Measurements from ENCODE around the gene PARD6B.

Gene PARD6B

DNA sequence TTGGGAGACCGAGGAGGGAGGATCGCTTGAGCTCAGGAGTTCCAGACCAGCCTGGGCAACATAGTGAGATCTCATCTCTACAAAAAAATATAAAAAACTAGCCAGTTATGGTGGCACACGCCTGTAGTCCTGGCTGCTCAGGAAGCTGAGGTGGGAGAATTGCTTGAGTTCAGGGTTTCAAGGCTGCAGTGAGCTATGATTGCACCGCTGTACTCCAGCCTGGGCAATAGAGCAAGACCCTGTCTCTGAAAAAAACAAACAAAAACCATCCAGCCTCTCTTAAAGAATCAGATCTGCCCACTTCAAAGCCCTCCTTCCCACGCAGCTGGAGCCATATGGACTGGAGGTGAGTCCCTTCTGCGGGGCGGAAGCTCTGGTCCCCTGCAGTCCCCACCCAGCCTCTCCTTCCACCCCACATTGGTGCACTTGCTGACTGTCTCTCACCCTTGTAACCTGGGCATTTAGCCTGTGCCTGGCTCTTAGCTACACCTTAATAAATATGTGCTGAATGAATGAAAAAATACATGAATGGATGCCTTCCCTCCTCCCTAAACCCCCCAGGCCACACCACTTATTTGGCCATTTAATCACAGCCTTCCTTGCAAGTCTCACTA, 7.2 kb upstream of the PARD6B start:
- no peak for DNase-seq
- no peak for ATAC-seq

DNA sequence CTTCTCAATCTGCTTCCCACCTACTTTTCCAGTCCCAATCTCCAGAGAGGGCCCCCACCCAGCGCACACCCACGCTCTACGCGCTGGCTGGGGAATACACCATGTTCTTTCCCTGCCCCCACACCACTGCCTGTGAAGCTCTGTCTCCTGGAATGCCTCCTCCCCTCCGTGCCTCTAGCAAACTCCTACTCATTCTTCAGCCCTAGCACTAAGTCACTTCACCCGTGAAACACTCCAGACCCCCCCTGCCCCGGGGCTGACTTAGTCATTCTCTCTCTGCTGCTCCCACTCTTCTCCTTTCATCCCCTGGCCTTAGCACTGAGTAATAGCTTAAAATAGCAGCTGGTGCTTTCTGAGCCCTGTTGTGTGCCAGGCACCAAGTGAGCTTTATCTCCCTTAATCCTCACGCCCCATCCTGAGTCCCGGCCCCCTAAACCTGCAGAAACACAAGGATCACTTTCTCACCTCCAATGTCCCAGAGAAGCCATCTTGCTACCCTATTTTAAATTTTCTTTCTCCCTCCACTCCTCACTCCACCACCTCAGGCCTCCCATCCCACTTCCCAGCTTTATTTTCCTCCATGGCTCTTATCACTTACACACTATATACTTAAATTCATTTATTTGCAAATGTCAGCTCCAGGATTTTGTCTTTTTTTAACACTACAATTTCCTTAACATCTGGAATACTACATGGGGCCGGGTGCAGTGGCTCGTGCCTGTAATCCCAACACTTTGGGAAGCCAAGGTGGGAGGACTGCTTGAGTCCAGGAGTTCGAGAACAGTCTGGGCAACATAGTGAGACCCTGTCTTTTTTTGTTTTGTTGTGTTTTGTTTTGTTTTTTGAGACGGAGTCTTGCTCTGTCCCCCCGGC, 6.3 kb upstream of the PARD6B start:
- peak; percentile 75 for DNase-seq
- ATAC-seq = peak; percentile 98

DNA sequence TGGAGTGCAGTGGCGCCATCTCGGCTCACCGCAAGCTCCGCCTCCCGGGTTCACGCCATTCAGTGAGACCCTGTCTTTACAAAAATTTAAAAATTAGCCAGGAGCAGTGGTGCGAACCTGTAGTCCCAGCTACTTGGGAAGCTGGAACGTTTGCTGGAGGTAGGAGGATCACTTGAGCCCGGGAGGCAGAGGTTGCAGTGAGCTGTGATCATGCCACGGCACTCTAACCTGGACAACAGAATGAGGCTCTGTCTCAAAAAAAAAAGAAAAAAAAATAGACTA, 5.7 kb upstream of the PARD6B start:
- DNase-seq = no peak

DNA sequence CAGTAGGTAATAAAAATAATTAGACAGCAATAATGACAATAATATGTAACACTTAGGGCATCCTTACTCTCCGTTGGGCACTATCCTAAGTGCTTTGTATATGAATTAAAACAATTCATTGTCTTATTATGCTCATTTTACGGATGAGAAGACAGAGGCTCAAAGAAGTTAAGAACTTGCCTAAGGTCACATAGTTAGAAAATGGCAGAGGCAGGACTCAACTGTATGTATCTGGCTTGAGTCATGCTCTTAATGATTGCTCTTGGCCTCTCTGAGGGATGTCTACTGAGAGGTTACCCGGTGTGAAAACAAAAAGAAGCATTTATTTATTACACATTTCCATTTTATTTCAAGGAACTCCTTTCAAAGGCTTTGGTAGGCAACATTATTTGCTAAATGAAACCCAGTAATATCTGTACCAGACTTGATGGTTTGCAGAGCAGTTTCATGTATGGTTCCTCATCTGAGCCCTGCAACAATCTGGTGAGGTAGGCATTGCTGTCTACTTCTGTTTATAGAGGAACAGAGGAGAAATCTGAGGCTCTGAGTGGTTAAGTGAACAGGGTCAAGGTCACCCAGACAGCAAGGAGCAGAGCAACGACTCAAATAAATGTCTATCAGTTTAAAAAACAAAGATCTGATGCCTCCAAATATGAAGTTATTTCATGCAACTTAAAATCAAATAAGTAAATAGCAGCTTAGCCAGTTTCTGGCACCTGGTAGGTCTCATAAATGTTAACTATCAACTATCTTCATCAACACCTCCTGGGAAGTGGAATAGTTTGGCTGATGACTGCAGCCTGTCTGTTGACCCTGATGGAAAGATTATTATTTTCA, 4.2 kb upstream of the PARD6B start:
- DNase-seq (no peak), ATAC-seq (no peak)

More for the DNA sequence above, 5.7 kb upstream of the PARD6B start:
- ATAC-seq = no peak

DNA sequence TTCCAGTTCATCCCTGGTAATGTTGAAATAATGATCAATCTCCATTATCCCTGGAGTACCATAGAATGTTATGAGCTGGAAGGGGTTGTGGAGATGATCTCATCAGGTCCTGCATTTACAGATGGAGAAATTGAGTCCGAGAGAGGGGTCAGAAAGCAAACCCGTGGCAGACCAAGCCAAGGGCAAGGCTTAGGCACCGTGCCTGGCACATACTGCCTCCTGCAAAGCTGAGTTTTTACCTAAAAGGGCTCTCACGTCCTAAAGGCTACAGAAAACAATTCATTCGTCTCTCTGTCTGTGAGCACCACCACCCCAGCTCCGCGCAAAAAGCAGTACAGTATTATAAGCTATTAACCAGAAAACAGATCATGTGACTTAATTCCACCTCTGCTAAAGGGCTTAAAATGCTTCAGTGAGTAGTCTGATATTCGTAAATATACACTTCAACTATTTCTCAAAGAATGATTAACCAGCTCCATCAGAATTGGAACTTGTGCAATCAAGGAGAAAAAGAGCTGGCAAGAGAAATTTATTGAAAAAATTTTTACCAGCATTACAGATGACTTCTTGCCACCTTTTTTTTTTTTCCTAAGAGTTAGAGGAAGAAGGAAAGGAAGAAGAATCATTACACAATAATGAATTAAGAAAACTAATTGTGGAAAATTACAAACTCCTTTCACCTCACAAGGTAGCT, 3.4 kb upstream of the PARD6B start:
- ATAC-seq (no peak), DNase-seq (no peak)

DNA sequence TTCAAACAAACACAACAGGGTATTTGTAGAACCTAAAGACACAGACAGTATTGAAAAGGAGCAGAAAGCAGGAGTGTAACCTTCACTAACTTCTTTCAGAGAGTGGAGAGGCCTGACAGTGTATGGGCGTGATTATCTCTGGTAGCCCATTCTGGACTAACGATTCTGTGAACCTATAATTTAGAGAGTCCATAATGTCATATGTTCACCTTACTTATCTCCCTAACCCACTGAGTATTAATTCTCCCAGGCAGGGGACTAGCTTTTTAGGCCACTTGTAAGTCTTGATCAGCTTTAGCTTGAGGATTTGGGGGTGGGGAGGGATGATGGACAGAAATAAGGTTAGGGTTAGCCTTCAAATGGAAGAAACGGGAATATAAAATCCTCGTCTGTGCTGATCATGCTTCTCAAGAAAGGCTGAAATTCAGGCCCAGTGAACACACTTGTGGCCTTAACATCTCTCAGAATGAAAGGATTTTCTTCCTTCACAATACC, 2.8 kb upstream of the PARD6B start:
- DNase-seq = no peak
- no peak for ATAC-seq

DNA sequence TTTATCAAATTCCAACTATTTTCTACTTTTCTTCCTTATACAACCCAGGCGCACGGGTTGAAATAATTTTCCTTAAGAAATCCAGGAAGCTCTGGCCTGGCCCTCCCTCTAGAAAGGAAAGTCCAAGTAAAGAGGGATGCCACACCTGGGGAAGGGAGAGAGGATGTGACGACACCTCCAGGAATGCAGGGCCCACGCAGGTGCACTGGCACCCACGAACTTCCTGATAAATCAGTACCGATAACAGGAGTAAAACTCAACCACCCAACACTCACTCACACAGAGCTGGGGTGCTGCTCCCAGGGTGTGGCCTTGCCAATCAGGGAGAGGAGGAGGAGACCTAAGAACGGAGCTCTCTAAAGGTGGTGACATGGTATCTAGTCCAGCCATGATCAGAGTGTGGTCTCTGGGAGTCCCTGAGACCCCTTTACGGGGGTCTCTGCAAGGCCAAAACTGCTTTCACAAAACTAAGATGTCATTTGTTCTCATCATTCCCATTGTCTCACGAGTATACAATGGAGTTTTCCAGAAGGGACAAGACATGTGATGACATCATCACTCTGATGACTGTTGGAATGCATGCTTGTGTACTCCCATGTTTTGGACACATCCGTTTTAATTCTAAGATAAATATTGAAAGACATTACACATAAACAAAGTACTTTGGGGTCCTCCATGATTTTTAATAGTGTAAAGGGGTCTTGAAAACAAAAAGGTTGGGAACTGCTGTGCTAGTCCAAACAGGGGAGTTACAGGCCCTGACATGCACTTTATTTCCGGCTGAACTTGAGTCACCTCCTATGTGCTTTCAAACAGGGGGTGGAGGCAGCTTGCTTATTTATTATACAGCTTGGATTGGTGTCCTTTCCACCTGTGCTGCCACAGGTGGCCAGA, 2.2 kb upstream of the PARD6B start:
- no peak for DNase-seq
- ATAC-seq = no peak

DNA sequence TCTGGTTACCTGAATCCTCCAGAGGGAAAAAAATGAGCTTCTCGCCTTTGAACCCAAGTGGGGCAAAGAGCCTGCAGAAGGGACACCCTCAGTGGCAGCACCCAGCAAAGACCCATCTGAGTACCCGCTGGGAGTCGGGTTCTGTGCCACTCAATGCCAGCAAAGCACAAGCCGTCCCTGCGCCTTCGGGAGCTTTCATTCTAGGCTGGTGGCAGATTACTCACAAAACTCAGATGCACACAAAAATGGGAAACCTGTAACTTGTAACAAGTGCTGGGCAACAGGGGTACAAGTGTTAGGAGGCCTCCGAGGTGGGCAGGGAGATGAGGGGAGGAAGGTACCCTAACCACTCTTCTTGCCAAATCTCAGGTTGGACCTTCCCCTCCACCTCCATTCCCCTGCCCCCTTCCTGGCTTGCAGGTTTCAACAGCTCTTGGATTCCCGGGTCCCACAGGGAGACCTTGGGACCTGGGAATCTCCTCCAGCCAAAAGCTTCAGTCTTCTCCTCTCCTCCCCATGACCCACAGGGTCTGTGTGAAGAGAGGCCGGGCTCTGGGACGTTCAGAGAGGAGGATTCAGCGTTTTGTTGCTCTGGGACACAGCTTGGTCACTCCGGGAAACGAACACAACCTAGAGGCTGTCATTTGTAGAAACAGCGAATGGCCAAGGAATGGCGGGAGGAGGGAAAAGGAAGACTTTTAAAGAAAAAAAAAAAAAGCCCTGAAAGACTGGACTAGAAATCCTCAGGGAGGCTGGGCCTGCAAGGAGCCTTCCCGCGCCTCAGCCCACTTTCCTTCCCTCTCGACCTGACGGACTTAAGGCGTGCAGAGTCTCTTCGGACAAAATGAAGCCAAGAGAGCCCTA, 1.2 kb upstream of the PARD6B start:
- no peak for DNase-seq

DNA sequence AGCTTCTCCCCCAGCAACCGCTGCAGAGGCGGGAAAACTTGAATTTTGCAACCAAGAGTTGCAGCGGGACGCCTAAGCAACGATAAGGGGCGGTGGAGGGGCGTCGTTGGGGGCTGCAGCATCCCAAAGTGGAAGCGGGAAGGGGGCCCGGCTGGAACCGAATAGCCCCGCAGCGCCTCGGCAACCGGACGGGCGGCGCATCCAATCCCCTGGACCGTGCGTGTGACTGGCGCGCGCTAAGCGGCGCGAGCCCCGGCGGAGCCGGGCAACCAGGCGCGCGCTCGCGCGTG, 670 bp upstream of the PARD6B start:
- ATAC-seq (no peak), DNase-seq (no peak)

More for the DNA sequence above, 1.2 kb upstream of the PARD6B start:
- ATAC-seq = no peak

DNA sequence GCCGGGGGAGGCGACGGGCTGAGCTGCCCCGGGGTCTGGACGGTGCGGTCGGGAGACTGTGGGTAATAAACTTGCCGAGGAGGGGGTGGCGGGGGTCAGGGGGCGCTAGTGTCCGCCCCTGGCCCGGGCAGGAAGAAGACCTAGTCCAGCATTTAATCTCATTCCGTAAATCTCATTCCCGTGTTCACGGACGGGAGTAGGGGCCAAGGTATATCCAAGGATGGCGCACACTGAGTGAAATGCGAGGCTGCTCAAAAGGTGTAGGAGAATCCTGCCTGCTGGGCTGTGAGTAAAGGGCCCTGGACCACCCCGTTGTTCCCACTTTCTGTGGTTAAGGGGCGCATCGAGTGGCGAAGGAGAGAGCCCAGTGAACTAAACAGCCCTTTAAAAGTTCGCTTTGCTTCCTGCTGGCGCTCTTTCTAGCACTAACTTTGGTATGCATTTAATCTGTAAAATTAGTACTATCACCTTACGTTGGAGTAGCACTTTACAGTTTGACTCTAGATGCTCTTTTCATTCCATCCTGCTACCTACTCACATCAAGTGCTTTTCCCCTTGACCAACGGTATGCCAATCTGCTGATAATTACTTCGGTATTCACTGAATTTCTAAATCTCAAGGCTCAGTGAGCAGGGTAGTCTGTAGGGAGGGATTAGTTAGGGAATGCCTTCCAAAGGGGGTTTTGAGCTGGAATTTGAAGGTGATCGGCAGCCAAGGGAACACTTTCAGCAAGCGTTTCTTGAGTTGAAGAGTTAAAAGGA, 730 bp downstream of the PARD6B start:
- DNase-seq (peak; percentile 9), ATAC-seq (no peak)

DNA sequence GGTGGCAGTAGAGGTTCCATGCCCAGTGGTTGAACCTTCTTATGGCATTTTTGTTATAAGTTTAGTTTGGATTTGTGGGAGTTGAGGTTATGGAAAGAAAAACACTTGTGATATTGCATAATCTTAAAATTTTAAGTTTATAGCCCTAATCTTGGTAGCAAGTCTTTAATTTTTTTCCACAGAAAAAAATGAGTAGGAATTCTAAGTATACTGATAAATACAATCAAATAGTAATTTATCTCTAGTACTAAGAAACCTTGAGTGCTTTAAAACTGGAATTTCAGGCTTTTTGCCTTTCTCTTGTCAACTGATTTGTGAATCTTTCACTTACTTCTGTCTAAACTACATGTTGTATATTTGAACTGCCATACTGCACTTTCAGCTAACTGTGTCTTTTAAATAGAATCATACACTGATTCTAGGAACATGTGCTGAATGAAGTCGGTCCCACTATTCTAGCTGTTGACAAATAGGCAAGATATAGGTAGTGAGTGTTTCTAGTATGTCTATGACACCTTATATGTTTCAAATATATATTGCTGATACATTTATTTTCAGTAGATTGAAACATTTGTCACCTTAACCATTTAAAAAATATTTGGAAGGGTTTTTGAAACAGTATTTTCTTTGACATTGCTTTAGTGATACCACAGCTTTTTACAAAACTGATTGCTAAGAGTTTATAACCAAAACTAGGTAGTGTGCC, 2.4 kb downstream of the PARD6B start:
- DNase-seq = no peak
- no peak for ATAC-seq

DNA sequence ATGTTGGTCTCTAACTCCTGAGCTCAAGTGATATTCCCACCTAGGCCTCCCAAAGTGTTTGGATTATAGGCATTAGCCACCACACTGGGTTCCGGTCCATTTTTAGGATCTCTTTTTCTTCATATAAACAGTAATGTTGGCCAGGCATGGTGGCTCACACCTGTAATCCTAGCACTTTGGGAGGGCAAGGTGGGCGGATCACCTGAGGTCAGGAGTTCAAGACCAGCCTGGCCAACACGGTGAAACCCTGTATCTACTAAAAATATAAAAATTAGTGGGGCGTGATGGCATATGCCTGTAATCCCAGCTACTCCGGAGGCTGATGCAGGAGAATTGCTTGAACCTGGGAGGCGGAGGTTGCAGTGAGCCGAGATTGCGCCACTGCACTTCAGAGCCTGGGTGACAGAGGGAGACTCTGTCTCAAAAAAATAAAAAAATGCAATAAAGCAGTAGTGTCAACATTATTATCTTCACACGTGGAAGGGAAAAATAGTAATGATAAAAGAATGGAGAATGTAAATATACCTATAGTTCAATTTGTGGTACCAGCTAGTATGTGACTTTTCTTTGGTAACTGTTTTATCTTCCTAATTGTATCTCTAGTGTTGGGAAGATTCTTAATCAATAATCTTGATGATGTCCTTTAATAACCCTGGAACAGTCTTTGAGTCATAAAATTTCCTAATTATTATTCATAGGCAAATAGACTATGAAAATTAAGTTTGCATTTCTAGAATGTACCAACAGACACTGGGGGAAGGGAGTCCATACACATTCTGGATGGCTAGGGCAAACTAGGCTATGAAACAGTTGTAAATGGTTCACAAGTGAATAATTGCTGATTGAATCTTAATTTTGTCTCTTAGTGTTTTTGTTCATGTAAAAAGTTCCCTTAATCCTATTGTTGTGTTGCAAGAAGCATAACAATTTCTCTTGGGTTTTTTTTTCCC, 3.6 kb downstream of the PARD6B start:
- DNase-seq (no peak), ATAC-seq (no peak)

DNA sequence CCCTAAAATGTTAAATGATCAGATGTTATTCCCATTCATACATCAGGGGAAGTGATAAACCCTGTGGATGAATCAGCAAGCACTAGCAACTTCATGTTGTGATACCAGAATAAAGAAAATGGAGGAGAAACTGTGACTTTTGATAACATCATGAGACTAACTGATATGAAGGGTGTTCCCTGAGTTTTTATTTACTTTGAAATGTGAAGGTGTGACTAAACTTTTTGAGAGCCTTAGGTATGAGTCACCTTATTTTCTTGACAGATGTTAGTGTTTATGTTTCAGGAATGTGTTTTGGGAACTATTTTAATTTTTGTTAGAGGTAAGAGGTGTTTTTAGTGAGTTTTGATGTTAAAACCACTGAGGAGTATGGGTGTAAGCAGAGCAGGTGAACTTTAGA, 4.4 kb downstream of the PARD6B start:
- DNase-seq (no peak), ATAC-seq (no peak)

DNA sequence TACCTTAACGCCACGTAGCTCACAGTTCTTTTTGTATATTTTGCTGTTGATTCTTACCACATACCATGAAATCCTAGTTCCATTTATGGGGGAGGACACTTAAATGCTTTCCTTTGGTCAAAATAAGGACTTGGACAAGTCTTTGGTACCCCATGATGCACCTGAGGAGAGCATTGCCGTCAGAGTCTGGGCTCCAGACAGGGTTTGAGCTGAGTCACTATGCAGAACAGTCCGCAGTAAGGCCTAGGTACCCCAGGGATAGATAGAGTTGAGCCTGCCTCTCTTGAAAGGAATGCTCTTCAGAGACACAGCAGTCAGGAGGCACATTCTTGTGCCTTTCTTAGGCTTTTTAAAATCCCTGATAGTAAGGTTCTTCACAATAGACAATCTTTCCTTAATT, 6.0 kb downstream of the PARD6B start:
- ATAC-seq (no peak), DNase-seq (no peak)

DNA sequence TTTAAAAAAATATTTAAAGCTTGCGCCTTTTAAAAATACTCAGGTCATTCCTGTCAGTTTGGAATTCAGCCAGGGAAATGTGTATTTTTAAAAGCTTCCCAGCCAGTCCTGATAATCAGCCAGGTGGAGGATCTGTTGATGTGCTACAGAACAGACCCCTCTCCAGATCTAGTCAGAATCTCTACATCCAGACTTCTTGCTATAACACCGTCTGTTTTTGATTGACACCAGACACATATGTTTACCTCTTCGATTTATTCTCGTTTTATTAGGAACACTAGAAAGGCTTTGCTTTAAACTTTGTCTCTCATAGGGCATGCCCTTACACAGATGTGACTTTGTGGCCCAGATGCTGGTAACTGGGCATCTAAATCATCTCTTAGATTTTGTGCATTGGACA, 11.7 kb downstream of the PARD6B start:
- ATAC-seq (no peak), DNase-seq (no peak)

DNA sequence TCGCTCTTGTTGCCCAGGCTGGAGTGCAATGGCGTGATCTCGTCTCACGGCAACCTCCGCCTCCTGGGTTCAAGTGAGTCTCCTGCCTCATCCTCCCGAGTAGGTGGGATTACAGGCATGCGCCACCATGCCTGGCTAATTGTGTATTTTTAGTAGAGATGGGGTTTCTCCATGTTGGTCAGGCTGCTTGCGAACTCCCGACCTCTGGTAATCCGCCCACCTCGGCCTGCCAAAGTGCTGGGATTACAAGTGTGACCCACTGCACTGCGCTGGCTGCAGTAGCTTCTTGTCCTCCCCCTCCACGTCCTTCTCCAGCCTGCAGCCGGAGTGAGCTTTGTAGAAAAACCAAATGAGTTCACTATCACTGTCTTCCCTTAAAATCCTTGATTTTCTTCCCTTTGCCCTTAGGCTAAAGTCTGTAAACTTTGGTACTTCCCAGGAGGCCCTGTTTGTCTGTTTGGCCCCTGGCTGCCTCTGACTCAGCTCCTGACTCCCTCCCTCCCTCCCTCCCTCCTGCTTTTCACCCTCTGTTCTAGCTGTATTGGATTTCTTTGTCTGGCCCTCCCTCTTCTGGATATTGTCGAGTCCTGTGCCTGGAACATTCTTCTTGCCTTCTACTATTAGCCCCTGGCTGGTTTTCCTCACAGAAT, 12.9 kb downstream of the PARD6B start:
- ATAC-seq = no peak
- no peak for DNase-seq

DNA sequence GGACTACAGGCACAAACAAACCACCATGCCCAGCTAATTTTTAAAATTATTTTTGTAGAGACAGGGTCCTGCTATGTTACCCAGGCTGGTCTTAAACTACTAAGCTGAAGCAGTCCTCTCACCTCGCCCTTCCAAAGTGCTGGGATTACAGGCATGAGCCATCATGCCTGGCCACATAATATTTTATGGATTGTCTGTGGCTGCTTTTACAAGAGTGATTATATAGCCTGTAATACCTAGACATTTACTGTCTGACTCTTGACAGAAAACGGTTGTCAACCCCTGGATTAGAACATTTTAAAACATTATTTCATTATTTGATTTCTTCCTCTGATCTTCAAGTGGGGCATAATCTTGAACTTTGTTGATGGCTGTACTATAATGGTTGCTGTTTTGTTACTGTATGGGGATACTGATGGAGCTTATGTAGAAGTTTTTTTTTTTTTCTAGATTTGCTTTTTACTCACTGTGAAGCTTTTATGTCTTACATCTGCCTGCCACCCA, 14.3 kb downstream of the PARD6B start:
- no peak for ATAC-seq

More for the DNA sequence above, 14.3 kb downstream of the PARD6B start:
- DNase-seq = no peak

Data from stimulated activated naive CD8-positive, alpha-beta T cell treated with anti-CD3 and anti-CD28 coated beads, Interleukin-15, Interleukin-2, amounts not matched to agents 100 U/mL and 50 U/mL, for 24 hours (primary cell).